Lung (tissue), 12 donors: Measurements from ENCODE around the gene CCDC85C. TPM values are rescaled to one million over a fixed set of nuclear protein-coding genes. Genes with fewer than 3 reads are reported as not detected.
"Not testable (repeated sequence)": the region's sequence is repeated elsewhere in the genome, so short reads cannot be mapped to it uniquely, and the experiment has no call there.

Experiments used
- ATAC-seq: fragments of 200-7000 bp; cut with Tn5 transposase; one replicate; pipeline ENCODE4 v1.9.1; 2020; ENCODE audit warnings: moderate number of reproducible peaks; ENCODE audit not compliant: insufficient read depth, low FRiP score
- DNase-seq, 3 donors: peaks; one replicate each; pipeline ENCODE4 v3.0.0-alpha.2; 2013 to 2017
- H3K27ac ChIP-seq, 2 donors: one replicate each; pipeline ENCODE4 v1.5.1; 2013; ENCODE audit warnings: mild to moderate bottlenecking in 2 of 2, moderate library complexity in 2 of 2, control low read depth in 1 of 2, inconsistent platforms in 1 of 2, low read depth in 1 of 2, low read length in 1 of 2
- H3K27me3 ChIP-seq, 3 donors: one replicate each; pipeline ENCODE4 v1.5.1; 2013; ENCODE audit warnings: low read length in 2 of 3; ENCODE audit not compliant: control insufficient read depth in 3 of 3, insufficient read depth in 3 of 3
- H3K36me3 ChIP-seq, 4 donors: one replicate each; pipeline ENCODE4 v1.5.1; 2013; ENCODE audit warnings: low read length in 4 of 4, mild to moderate bottlenecking in 1 of 4, moderate library complexity in 1 of 4; ENCODE audit not compliant: control insufficient read depth in 4 of 4, insufficient read depth in 4 of 4
- H3K4me1 ChIP-seq, 5 donors: one replicate each; pipeline ENCODE4 v1.5.1; 2013; ENCODE audit warnings: low read length in 5 of 5, mild to moderate bottlenecking in 2 of 5, moderate library complexity in 1 of 5; ENCODE audit not compliant: control insufficient read depth in 5 of 5, insufficient read depth in 5 of 5
- H3K4me3 ChIP-seq: one replicate; pipeline ENCODE4 v1.5.1; 2013; ENCODE audit warnings: mild to moderate bottlenecking, control low read depth, moderate library complexity
- H3K9ac ChIP-seq, 2 donors: one replicate each; pipeline ENCODE4 v1.5.1; 2013; ENCODE audit warnings: low read length in 2 of 2, control low read depth in 1 of 2; ENCODE audit not compliant: insufficient read depth in 1 of 2
- H3K9me3 ChIP-seq, 4 donors: one replicate each; pipeline ENCODE4 v1.5.1; 2013; ENCODE audit warnings: low read length in 3 of 4, mild to moderate bottlenecking in 1 of 4, moderate library complexity in 1 of 4; ENCODE audit not compliant: control insufficient read depth in 4 of 4, insufficient read depth in 3 of 4
- CTCF ChIP-seq: IDR thresholded peaks from 2 replicates; pipeline ENCODE4 v1.5.1; 2012; ENCODE audit warnings: mild to moderate bottlenecking; ENCODE audit errors: control extremely low read depth, extremely low read depth
- WGBS, 2 donors: extraction: QIAGEN DNeasy Blood & Tissue Kit; methylation state at CpG; one replicate each; pipeline ENCODE4 v1.1.7; 2013; 5-methylcytosine and 5-hydroxymethylcytosine counted together
- polyA plus RNA-seq, 2 donors: library from polyadenylated mRNA; stranded (reverse); fragments of 200-250 nt; gene quantifications; one replicate each; pipeline ENCODE4 v1.2.1, GENCODE V29; 2013
- total RNA-seq, 2 donors: library from RNA; depleted of rRNA in 1 of 2; stranded (reverse); fragments of >200 nt in 1 of 2; gene quantifications; one replicate each; pipeline ENCODE4 v1.2.1, GENCODE V29; 2014 to 2021
- donor health status: control.
- donor health status: control.
- donor health status: Bipolar disorder and iron deficiency.
- donor health status: healthy.
- donor health status: DM: yes; HTN: yes; CAD: no.

Gene CCDC85C
- total and polyA plus RNA-seq, 4 donors, result 2.8 to 19.8 (median 17.6) TPM

- peaks cover 0 to 11% (median 8%) of the 10 kb centered on the region in 5 donors for H3K4me1 ChIP-seq
- DNase-seq (no peak), ATAC-seq (no peak)
- H3K9ac ChIP-seq, result no peak overlapping the region
- no peaks in the 10 kb centered on the region for H3K9me3 ChIP-seq
- no peak overlapping the region for H3K27ac ChIP-seq
- WGBS, 2 donors, result 93 to 95% methylated on average over 11 of the region's 11 CpGs
- H3K4me3 ChIP-seq, result no peak overlapping the region
- no peak for TF ChIP-seq CTCF
- no peaks in the 10 kb centered on the region for H3K27me3 ChIP-seq
- H3K36me3 ChIP-seq, result no peaks in the 10 kb centered on the region
These were observed 40.1 kb upstream of the CCDC85C start for GRCh38 chr14:99644035-99644587.

GRCh38 chr14:99643343-99643742, 39.3 kb upstream of the CCDC85C start:
- no peak overlapping the region for H3K9ac ChIP-seq
- DNase-seq (no peak), ATAC-seq (no peak)
- no peak for TF ChIP-seq CTCF
- no peaks in the 10 kb centered on the region for H3K36me3 ChIP-seq
- no peaks in the 10 kb centered on the region for H3K27me3 ChIP-seq
- H3K4me1 ChIP-seq, result peaks cover 0 to 11% (median 8%) of the 10 kb centered on the region in 5 donors
- H3K27ac ChIP-seq, result no peak overlapping the region
- 58 to 69% methylated on average over 6 of the region's 6 CpGs for WGBS, 2 donors
- no peaks in the 10 kb centered on the region for H3K9me3 ChIP-seq
- H3K4me3 ChIP-seq, result no peak overlapping the region

- not testable (repeated sequence) for H3K27ac ChIP-seq, H3K4me3 ChIP-seq, ATAC-seq, DNase-seq, H3K9me3 ChIP-seq, H3K9ac ChIP-seq, H3K27me3 ChIP-seq, H3K36me3 ChIP-seq
- H3K4me1 ChIP-seq, result peaks cover 0 to 11% (median 8%) of the 10 kb centered on the region in 5 donors
- 93 to 98% methylated on average over 5 of the region's 5 CpGs for WGBS, 2 donors
These were observed 38.8 kb upstream of the CCDC85C start for GRCh38 chr14:99642771-99643170.

- H3K4me3 ChIP-seq, result no peak overlapping the region
- ATAC-seq (no peak), DNase-seq (no peak)
- no peak overlapping the region for H3K27ac ChIP-seq
- no peaks in the 10 kb centered on the region for H3K4me1 ChIP-seq
- H3K27me3 ChIP-seq, result no peaks in the 10 kb centered on the region
- TF ChIP-seq CTCF, result no peak
- H3K9me3 ChIP-seq, result no peaks in the 10 kb centered on the region
- H3K36me3 ChIP-seq, result no peaks in the 10 kb centered on the region
- no peak overlapping the region for H3K9ac ChIP-seq
- 90 to 91% methylated on average over 7 of the region's 7 CpGs for WGBS, 2 donors
These were observed 33.6 kb upstream of the CCDC85C start for GRCh38 chr14:99637624-99638023.
